Measurements from ENCODE around the gene PRX. TPM values are rescaled to one million over a fixed set of nuclear protein-coding genes. Genes with fewer than 3 reads are reported as not detected.
"Not testable (repeated sequence)": the region's sequence is repeated elsewhere in the genome, so short reads cannot be mapped to it uniquely, and the experiment has no call there.

The PRX gene
- total RNA-seq, 2 experiments from 2014 or later = 0.80 to 1.1 TPM

DNA sequence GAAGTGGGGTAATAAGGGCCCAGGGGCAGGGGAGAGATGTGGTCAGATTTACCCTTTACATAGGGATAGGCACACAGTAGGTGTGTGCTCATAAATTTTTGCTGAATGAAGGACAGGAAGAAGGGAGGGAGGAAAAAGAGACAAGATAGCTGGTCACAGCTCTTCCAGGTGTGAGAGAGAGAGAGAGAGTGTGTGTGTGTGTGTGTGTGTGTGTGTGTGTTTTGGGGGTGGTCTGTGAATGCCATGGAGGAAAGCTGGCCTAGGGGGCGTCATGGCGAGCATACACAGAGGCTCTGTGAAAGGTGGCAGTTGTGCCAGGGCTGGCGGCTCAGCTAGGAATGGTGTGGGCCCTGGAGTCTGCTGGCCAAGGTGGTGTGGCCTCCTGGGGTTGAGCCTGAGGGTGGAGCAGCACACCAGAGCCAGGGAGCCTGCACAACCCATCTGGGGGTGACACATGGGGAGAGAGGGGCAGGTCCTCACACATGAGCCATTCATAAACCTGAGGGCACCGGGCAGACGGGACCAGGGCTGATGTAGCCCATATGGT is 6.0 kb upstream of the PRX start:
- Mint-ChIP-seq H3K4me3 (no peak overlapping the region), H3K4me1 (peaks cover 40% of the 10 kb centered on the region), H3K36me3 (peaks cover 5% of the 10 kb centered on the region), H3K9me3 (ENCODE audit: low read depth) (no peaks in the 10 kb centered on the region), H3K27ac (no peak overlapping the region), H3K27me3 (no peaks in the 10 kb centered on the region)
- CTCF ChIA-PET = interaction anchor here (1.1 to 1.2 kb wide), 2 partner anchors 23 to 43 kb away, joined by 3 to 4 read pairs; no protein-coding TSS in a partner anchor
- DNase-seq (no peak), ATAC-seq (no peak)

GRCh38 chr19:40418040-40418439 is 4.9 kb upstream of the PRX start:
- CTCF ChIA-PET = interaction anchor here (1.1 to 2.1 kb wide), 2 partner anchors 10 to 44 kb away, joined by 4 to 6 read pairs; no protein-coding TSS in a partner anchor
- ATAC-seq (no peak), DNase-seq (no peak)
- Mint-ChIP-seq H3K27ac (peak overlapping the region; percentile 73), H3K36me3 (peaks cover 5% of the 10 kb centered on the region), H3K27me3 (no peaks in the 10 kb centered on the region), H3K4me1 (peaks cover 41% of the 10 kb centered on the region), H3K9me3 (ENCODE audit: low read depth) (no peaks in the 10 kb centered on the region), H3K4me3 (no peak overlapping the region)

GRCh38 chr19:40417643-40417981 is 4.4 kb upstream of the PRX start:
- CTCF ChIA-PET = interaction anchor here (0.6 to 2.1 kb wide), 3 partner anchors 9 to 112 kb away, joined by 3 to 6 read pairs (median 4); partner anchors contain the start of gene SERTAD1
- Mint-ChIP-seq H3K27me3 (no peaks in the 10 kb centered on the region), H3K4me3 (no peak overlapping the region), H3K36me3 (peaks cover 5% of the 10 kb centered on the region), H3K4me1 (peaks cover 41% of the 10 kb centered on the region), H3K27ac (peak overlapping the region; percentile 73), H3K9me3 (ENCODE audit: low read depth) (no peaks in the 10 kb centered on the region)
- ATAC-seq = no peak
- no peak for DNase-seq

- peak; percentile 60 for DNase-seq
- Mint-ChIP-seq H3K36me3 (no peaks in the 10 kb centered on the region), H3K27me3 (no peaks in the 10 kb centered on the region), H3K4me1 (peaks cover 36% of the 10 kb centered on the region), H3K27ac (peak overlapping the region; percentile 73), H3K9me3 (ENCODE audit: low read depth) (no peaks in the 10 kb centered on the region), H3K4me3 (peak overlapping the region; percentile 25)
- ATAC-seq = no peak
- CTCF ChIA-PET = interaction anchor here (0.6 to 2.1 kb wide), 3 partner anchors 9 to 112 kb away, joined by 3 to 6 read pairs (median 4); partner anchors contain the start of gene SERTAD1
Observed at GRCh38 chr19:40416918-40417642, 3.9 kb upstream of the PRX start.

GRCh38 chr19:40415768-40416167 is 2.6 kb upstream of the PRX start:
- Mint-ChIP-seq H3K9me3 (ENCODE audit: low read depth) (no peaks in the 10 kb centered on the region), H3K27ac (no peak overlapping the region), H3K27me3 (peaks cover 2% of the 10 kb centered on the region), H3K36me3 (no peaks in the 10 kb centered on the region), H3K4me1 (peaks cover 33% of the 10 kb centered on the region), H3K4me3 (no peak overlapping the region)
- DNase-seq (no peak), ATAC-seq (no peak)
- CTCF ChIA-PET = interaction anchor here (0.9 to 2.1 kb wide), 4 partner anchors 8 to 110 kb away, joined by 3 to 6 read pairs (median 4); no protein-coding TSS in a partner anchor

DNA sequence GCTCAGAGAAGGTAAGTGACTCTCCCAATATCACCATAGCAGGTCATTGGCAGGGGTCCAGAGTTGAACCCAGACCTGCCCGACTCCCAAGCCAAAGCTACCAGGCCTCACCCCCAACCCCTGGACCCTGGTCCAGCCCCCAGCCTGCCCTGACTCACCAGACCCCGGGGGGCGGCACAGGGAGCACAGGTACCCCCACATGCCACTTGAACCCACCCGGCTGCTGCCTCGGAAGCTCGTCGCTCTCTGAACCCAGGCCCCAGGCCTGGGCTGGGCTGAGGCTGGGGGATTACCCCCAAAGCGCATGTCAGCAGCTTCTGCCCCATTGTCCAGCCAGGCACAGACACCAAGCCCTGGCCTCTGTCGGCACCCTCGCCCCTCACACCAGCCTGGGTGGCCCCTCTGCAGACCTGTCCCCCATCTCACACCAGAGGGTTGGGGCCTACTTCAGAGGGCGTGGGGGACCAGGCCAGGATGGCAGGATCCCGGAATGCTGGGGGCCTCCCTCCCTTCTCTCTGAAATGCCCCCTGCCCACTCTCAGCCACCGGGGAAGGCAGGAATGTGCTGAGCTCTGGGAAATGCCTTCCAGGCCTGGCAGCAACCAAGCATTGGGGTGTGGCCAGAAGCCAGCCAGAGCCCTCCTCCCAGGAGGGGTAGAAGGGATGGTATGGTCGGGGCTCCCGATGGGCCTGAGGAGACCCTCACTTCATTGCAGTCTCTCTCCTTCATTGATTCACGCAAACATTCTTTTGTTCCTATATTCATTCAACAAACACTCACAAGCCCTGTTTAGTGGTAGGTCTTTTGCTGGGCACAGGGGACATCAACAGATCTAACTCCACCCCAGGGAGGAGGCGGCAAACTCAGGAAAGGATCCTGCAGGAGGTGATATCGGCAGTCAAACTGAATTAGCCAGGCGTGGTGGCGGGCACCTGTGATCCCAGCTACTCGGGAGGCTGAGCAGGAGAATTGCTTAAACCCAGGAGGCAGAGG is 1.7 kb upstream of the PRX start:
- Mint-ChIP-seq H3K4me1 (peaks cover 29% of the 10 kb centered on the region), H3K27me3 (peaks cover 2% of the 10 kb centered on the region), H3K4me3 (no peak overlapping the region), H3K36me3 (no peaks in the 10 kb centered on the region), H3K9me3 (ENCODE audit: low read depth) (no peaks in the 10 kb centered on the region), H3K27ac (no peak overlapping the region)
- DNase-seq (no peak), ATAC-seq (no peak)
- CTCF ChIA-PET = interaction anchor here (1.0 to 1.7 kb wide), 3 partner anchors 12 to 220 kb away, joined by 3 to 4 read pairs (median 3); no protein-coding TSS in a partner anchor

GRCh38 chr19:40412866-40413265 is 312 bp downstream of the PRX start:
- ATAC-seq = no peak
- Mint-ChIP-seq H3K36me3 (no peaks in the 10 kb centered on the region), H3K27me3 (peaks cover 2% of the 10 kb centered on the region), H3K9me3 (ENCODE audit: low read depth) (no peaks in the 10 kb centered on the region), H3K4me1 (peaks cover 23% of the 10 kb centered on the region), H3K27ac (no peak overlapping the region), H3K4me3 (no peak overlapping the region)
- CTCF ChIA-PET = interaction anchor here (0.5 to 1.1 kb wide), 3 partner anchors 8 to 14 kb away, joined by 3 to 5 read pairs (median 3); no protein-coding TSS in a partner anchor
- no peak for DNase-seq

GRCh38 chr19:40411958-40412499 is 1.1 kb downstream of the PRX start:
- ATAC-seq (no peak), DNase-seq (no peak)
- Mint-ChIP-seq H3K4me3 (no peak overlapping the region), H3K27me3 (peaks cover 2% of the 10 kb centered on the region), H3K9me3 (ENCODE audit: low read depth) (no peaks in the 10 kb centered on the region), H3K4me1 (peaks cover 15% of the 10 kb centered on the region), H3K36me3 (no peaks in the 10 kb centered on the region), H3K27ac (no peak overlapping the region)
- CTCF ChIA-PET = interaction anchor here (1.0 to 1.5 kb wide), 2 partner anchors 9 kb away, joined by 5 to 12 read pairs; no protein-coding TSS in a partner anchor

GRCh38 chr19:40411125-40411842 is 1.9 kb downstream of the PRX start:
- DNase-seq (no peak), ATAC-seq (no peak)
- H3K36me3 Mint-ChIP-seq = no peaks in the 10 kb centered on the region
- H3K27me3 Mint-ChIP-seq = peaks cover 2% of the 10 kb centered on the region
- H3K4me3 Mint-ChIP-seq = no peak overlapping the region
- CTCF ChIA-PET = interaction anchor here (1.5 kb wide), 1 partner anchor 9 kb away, joined by 12 read pairs; no protein-coding TSS in a partner anchor
- H3K9me3 Mint-ChIP-seq (ENCODE audit: low read depth) = no peaks in the 10 kb centered on the region
- no peak overlapping the region for H3K27ac Mint-ChIP-seq
- peaks cover 9% of the 10 kb centered on the region for H3K4me1 Mint-ChIP-seq

DNA sequence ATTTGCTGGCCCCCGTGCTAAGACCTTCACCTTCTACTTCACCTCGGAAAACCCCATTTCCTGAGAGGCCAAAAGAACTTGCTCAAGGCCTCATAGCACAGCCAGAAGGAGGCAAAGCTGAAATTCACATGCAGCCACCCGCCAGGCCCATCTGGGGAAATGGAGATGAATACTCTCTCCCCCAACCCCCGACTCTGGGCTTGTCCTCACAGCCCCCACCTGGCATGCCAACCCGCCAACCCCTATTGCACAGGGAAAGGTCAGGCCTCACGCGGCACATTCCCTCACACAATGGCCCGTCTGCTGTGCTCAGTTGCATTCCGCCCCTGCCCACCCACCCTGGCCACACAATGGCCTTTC is 3.2 kb downstream of the PRX start:
- Mint-ChIP-seq H3K4me3 (no peak overlapping the region), H3K27me3 (peaks cover 2% of the 10 kb centered on the region), H3K4me1 (peaks cover 3% of the 10 kb centered on the region), H3K36me3 (no peaks in the 10 kb centered on the region), H3K27ac (no peak overlapping the region), H3K9me3 (ENCODE audit: low read depth) (no peaks in the 10 kb centered on the region)
- no peak for ATAC-seq
- CTCF ChIA-PET = interaction anchor here (4.7 kb wide), 1 partner anchor 11 kb away, joined by 22 read pairs; no protein-coding TSS in a partner anchor
- DNase-seq = no peak

DNA sequence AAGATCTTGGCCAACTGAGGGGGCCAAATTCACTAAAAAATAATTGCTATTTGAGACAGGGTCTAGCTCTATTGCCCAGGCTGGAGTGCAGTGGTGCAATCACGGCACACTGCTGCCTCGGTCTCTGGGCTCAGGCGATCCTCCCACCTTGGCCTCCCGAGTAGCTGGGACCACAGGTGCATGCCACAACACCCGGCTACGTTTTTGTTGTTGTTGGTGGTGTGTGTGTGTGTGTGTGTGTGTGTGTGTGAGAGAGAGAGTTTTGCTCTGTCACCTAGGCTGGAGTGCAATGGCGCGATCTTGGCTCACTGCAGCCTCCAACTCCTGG is 4.6 kb downstream of the PRX start:
- not testable (repeated sequence) for H3K4me1 Mint-ChIP-seq; H3K9me3 Mint-ChIP-seq (ENCODE audit: low read depth); H3K36me3 Mint-ChIP-seq; DNase-seq; H3K4me3 Mint-ChIP-seq; ATAC-seq; H3K27me3 Mint-ChIP-seq; H3K27ac Mint-ChIP-seq
- CTCF ChIA-PET = interaction anchor here (0.6 to 4.7 kb wide), 4 partner anchors 8 to 1626 kb away, joined by 3 to 22 read pairs (median 4); no protein-coding TSS in a partner anchor

Data from activated CD8-positive, alpha-beta memory T cell treated with anti-CD3 and anti-CD28 coated beads, Interleukin-2, amount 10 ng/mL, durations not matched to agents 7 days and 5 days (primary cell).